GM12875 (cell line): Measurements from ENCODE around the gene HCCS.

Experiments used
- H3K4me3 ChIP-seq: one replicate; pipeline ENCODE4 v1.5.1; 2011; ENCODE audit warnings: low read depth, low read length, control low read depth
- TF ChIP-seq, protein P1 (sequence below): IDR thresholded peaks from 2 replicates; pipeline ENCODE4 v1.5.1; 2011; ENCODE audit warnings: low read depth, mild to moderate bottlenecking, control low read depth, inconsistent platforms, low read length, moderate library complexity, borderline replicate concordance; ENCODE audit not compliant: insufficient read depth

Gene HCCS

DNA sequence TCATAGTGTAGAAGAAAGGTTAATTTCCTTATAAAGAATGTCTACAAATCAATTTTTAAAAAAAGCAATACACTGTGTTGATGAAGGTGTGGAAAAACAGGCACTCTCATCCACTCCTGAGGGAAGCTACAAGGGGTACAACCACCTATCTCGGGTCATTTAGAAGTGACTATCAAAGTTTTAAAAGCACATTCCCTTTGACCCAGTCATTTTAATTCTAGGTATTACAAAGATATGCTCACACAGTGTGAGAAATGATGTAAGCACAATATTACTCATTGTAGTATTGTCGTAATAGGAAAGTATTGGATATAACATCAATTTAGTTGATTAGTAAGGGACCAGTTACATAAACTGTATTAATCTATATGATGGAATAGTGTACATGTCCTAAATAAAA lies 7.4 kb upstream of the HCCS start:
- TF ChIP-seq, protein P1, sequence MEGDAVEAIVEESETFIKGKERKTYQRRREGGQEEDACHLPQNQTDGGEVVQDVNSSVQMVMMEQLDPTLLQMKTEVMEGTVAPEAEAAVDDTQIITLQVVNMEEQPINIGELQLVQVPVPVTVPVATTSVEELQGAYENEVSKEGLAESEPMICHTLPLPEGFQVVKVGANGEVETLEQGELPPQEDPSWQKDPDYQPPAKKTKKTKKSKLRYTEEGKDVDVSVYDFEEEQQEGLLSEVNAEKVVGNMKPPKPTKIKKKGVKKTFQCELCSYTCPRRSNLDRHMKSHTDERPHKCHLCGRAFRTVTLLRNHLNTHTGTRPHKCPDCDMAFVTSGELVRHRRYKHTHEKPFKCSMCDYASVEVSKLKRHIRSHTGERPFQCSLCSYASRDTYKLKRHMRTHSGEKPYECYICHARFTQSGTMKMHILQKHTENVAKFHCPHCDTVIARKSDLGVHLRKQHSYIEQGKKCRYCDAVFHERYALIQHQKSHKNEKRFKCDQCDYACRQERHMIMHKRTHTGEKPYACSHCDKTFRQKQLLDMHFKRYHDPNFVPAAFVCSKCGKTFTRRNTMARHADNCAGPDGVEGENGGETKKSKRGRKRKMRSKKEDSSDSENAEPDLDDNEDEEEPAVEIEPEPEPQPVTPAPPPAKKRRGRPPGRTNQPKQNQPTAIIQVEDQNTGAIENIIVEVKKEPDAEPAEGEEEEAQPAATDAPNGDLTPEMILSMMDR, result no peak
- H3K4me3 ChIP-seq, result no peak overlapping the region

DNA sequence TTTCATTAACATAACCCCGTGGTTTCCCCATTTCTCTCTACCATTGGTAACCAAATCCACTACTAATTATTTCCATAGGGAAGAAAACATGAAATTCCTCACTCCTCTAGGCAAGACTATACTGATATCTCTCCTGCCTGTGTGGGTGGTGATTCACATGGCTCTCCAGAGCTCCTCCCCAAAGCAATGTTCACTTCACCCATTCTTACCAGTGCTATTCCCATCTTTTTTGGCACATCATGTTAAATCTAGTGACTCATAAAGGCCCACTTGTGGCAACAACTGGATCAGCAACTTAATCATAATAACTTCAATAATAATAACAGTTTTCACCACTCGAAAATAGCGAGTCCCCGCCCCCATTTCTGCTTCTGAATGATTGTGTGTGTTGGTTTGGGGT lies 6.1 kb upstream of the HCCS start:
- H3K4me3 ChIP-seq, result no peak overlapping the region
- TF ChIP-seq, protein P1, result no peak

DNA sequence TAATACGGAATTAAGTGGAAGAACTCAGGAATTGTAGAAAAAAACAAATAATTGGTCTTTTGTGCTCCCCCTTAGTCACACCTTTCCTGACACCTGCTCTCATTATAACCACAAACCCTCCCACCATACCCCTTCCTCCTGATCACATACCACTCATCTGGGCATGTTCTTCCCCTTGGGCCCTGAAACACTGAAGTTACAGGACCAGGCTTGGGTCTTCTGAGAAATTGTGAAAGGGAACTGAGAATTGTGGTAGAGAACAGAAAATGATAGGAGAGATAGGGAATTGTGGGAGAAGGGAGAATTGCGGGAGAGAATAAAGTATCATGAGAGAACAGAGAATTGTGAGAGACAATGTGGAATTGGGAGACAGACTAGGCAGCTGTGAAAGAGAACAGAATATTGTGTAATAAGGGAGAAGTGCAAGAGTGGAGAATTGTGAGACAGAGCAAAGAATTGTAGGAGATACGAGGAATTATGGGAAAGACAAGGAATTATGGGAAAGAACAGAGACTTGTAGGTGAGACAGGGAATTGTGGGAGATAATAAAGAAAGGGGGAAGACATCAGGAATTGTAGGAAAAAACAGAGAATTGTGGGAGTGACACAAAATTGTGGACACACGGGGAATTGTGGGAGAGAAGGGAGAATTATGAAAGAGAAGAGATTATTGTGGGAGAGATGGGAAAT lies 2.7 kb upstream of the HCCS start:
- TF ChIP-seq, protein P1, result no peak
- H3K4me3 ChIP-seq, result no peak overlapping the region

DNA sequence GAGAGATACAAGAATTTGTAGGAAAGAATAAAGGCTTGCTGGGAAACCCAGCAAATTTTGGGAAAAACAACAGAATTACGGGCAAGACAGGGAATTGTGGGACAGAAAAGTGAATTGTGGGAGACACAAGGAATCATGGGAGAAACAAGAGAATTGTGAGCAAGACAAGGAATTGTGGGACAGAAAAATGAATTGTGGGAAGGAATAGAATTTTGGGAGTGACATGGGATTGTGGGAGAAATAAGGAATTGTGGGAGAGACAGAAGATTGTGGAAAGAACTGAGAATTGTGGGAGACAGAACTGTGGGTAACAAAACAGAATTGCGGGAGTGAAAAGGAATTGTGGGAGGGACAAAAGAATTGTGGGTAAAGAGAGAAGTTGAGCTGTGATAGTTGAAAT lies 1.2 kb upstream of the HCCS start:
- H3K4me3 ChIP-seq, result no peak overlapping the region
- TF ChIP-seq, protein P1, result no peak

DNA sequence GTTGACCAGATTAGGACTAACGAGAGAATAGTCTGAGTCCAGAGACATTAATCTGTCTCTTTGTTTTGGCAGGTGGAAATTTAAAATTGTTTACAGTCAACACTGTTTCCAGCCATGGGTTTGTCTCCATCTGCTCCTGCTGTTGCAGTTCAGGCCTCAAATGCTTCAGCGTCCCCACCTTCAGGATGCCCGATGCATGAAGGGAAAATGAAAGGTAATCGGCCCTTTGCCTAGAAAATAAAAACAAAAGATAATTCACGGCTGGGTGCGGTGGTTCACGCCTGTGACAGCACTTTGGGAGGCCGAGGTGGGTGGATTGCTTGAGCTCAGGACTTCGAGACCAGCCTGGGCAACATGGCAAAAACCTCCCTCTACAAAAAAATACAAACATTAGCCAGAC lies 815 bp downstream of the HCCS start:
- peak overlapping the region; percentile 74 for H3K4me3 ChIP-seq
- TF ChIP-seq, protein P1, result no peak

DNA sequence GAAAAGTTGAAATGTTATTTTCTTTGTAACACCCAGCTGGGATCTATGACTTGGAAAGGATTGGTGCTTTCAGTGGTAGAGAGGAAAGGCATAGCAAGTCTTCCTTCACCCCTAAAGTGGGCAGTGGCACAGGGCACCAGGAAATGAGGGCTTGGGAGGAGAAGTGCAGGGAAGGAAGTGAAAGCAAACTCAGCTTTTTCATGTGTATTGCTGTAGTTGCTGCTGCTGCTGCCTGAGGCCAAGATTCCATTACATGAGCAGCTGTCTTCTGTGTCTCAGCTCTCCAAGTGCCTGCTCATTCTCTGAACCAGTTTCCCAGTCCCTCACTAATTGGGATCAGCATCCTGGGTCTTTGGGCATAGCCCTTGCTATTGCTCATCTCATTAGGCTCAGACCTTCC lies 2.6 kb downstream of the HCCS start:
- TF ChIP-seq, protein P1, result no peak
- no peak overlapping the region for H3K4me3 ChIP-seq

DNA sequence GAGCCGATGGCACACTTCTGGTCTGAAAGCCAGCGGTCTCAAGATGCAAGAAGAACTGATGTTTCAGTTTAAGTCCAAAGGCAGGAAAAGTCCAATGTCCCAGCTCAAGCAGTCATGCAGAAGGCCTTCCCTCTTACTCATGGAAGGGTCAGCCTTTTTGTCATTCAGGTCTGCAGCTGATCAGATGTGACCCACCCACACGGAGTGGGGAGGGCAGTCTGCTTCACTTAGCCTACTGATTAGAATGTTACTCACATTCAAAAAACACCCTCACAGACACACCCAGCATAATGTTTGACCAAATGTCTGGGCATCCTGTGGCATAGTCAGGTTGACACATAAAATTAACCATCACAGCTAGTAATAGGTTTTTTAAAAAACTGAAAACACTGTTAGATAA lies 6.6 kb downstream of the HCCS start:
- H3K4me3 ChIP-seq, result no peak overlapping the region
- TF ChIP-seq, protein P1, result no peak
